Liver (tissue), 9 donors: ENCODE measurements around the gene TRIM33. TPM values are rescaled to one million over a fixed set of nuclear protein-coding genes. Genes with fewer than 3 reads are reported as not detected.
"Not testable (repeated sequence)": the region's sequence is repeated elsewhere in the genome, so short reads cannot be mapped to it uniquely, and the experiment has no call there.

Source experiments
- DNase-seq: peaks from one replicate; pipeline ENCODE4 v3.0.0-alpha.2; 2017; ENCODE audit warnings: low spot score
- H3K27ac ChIP-seq, 2 donors: one replicate each; pipeline ENCODE4 v1.7.0; 2013; ENCODE audit warnings: inconsistent platforms in 2 of 2, low read length in 2 of 2, control low read depth in 1 of 2, low read depth in 1 of 2, mild to moderate bottlenecking in 1 of 2
- H3K27me3 ChIP-seq, 4 donors: one replicate each; pipeline versions ENCODE4 v1.6.1 to v1.7.0; 2013; ENCODE audit warnings: low read length in 3 of 4, inconsistent platforms in 1 of 4, mild to moderate bottlenecking in 1 of 4, moderate library complexity in 1 of 4; ENCODE audit not compliant: control insufficient read depth in 4 of 4, insufficient read depth in 4 of 4
- H3K36me3 ChIP-seq, 4 donors: one replicate each; pipeline versions ENCODE4 v1.6.1 to v1.7.0; 2013; ENCODE audit warnings: low read length in 3 of 4, mild to moderate bottlenecking in 3 of 4, low read depth in 1 of 4, moderate library complexity in 1 of 4; ENCODE audit not compliant: control insufficient read depth in 4 of 4, insufficient read depth in 3 of 4
- H3K4me1 ChIP-seq, 4 donors: one replicate each; pipeline versions ENCODE4 v1.6.1 to v1.7.0; 2013; ENCODE audit warnings: low read length in 3 of 4, mild to moderate bottlenecking in 3 of 4, moderate library complexity in 1 of 4; ENCODE audit not compliant: control insufficient read depth in 4 of 4, insufficient read depth in 4 of 4
- H3K4me3 ChIP-seq, 3 donors: one replicate each; pipeline versions ENCODE4 v1.6.1 to v1.7.0; 2013; ENCODE audit warnings: low read length in 3 of 3, control low read depth in 1 of 3, low read depth in 1 of 3, mild to moderate bottlenecking in 1 of 3
- H3K9ac ChIP-seq, 2 donors: one replicate each; pipeline ENCODE4 v1.7.0; 2013; ENCODE audit warnings: low read length in 2 of 2, mild to moderate bottlenecking in 2 of 2, moderate library complexity in 2 of 2, control low read depth in 1 of 2, low read depth in 1 of 2
- H3K9me3 ChIP-seq, 4 donors: one replicate each; pipeline versions ENCODE4 v1.6.1 to v1.7.0; 2013; ENCODE audit warnings: low read length in 3 of 4; ENCODE audit not compliant: control insufficient read depth in 4 of 4
- ATF3 ChIP-seq: IDR thresholded peaks from 2 replicates; pipeline ENCODE4 v1.6.1; 2016; ENCODE audit warnings: antibody characterized with exemption
- CTCF ChIP-seq: fragments of 150-350 bp; IDR thresholded peaks from 2 replicates; pipeline ENCODE4 v1.5.1; 2017; ENCODE audit warnings: improper control_type of control experiment, low read depth, low read length; ENCODE audit not compliant: missing input control
- EGR1 ChIP-seq, 2 donors: IDR thresholded peaks; 2 replicates each; pipeline ENCODE4 v1.6.1; 2016 to 2018; ENCODE audit warnings: antibody characterized with exemption in 2 of 2, low read depth in 2 of 2
- FOXA1 ChIP-seq: IDR thresholded peaks from 2 replicates; pipeline ENCODE4 v1.6.1; 2016; ENCODE audit warnings: antibody characterized with exemption
- GABPA ChIP-seq, 2 donors: IDR thresholded peaks in 1 of 2; conservative IDR thresholded peaks in 1 of 2; 2 replicates each; pipeline ENCODE4 v1.6.1; 2016; ENCODE audit warnings: antibody characterized with exemption in 2 of 2, mild to moderate bottlenecking in 1 of 2, moderate library complexity in 1 of 2
- HNF4G ChIP-seq: IDR thresholded peaks from 2 replicates; pipeline ENCODE4 v1.6.1; 2016; ENCODE audit warnings: antibody characterized with exemption
- JUND ChIP-seq, 2 donors: IDR thresholded peaks; 2 replicates each; pipeline ENCODE4 v1.6.1; 2016; ENCODE audit warnings: antibody characterized with exemption in 2 of 2
- RXRA ChIP-seq, 2 donors: IDR thresholded peaks; 2 replicates each; pipeline ENCODE4 v1.6.1; 2017 to 2018; ENCODE audit warnings: antibody characterized with exemption in 2 of 2, mild to moderate bottlenecking in 1 of 2
- SP1 ChIP-seq: IDR thresholded peaks from 2 replicates; pipeline ENCODE4 v1.6.1; 2018; ENCODE audit warnings: antibody characterized with exemption, mild to moderate bottlenecking
- TAF1 ChIP-seq: conservative IDR thresholded peaks from 2 replicates; pipeline ENCODE4 v1.6.1; 2016; ENCODE audit warnings: antibody characterized with exemption, mild to moderate bottlenecking
- YY1 ChIP-seq: IDR thresholded peaks from 2 replicates; pipeline ENCODE4 v1.6.1; 2016; ENCODE audit warnings: antibody characterized with exemption, mild to moderate bottlenecking
- ZBTB33 ChIP-seq: IDR thresholded peaks from 2 replicates; pipeline ENCODE4 v1.6.1; 2016; ENCODE audit warnings: antibody characterized with exemption
- WGBS: extraction: QIAGEN DNeasy Blood & Tissue Kit; methylation state at CpG from one replicate; pipeline ENCODE4 v1.1.7; 2013; 5-methylcytosine and 5-hydroxymethylcytosine counted together
- polyA plus RNA-seq, 2 donors: library from polyadenylated mRNA; stranded (reverse) in 1 of 2; unstranded in 1 of 2; fragments of 200-250 nt in 1 of 2; fragments of >200 nt in 1 of 2; fragmentation: Nextera tagmentation in 1 of 2; extraction: Ambion mirVana in 1 of 2; gene quantifications; one replicate each; pipeline versions ENCODE4 v1.2.1 to v1.2.3, GENCODE V29; 2013 to 2015
- total RNA-seq, 2 donors: library from RNA; depleted of rRNA; stranded (reverse); fragments of >200 nt; gene quantifications; one replicate each; pipeline ENCODE4 v1.2.3, GENCODE V29; 2014
- TF ChIP-seq, protein P1 (sequence below): IDR thresholded peaks from 2 replicates; pipeline ENCODE4 v1.6.1; 2016; ENCODE audit warnings: antibody characterized with exemption, mild to moderate bottlenecking
- TF ChIP-seq, protein P2 (sequence below): IDR thresholded peaks from 2 replicates; pipeline ENCODE4 v1.6.1; 2016; ENCODE audit warnings: antibody characterized with exemption
- donor health status: healthy.
- donor health status: healthy.
- donor health status: healthy.
- donor health status: healthy.
- donor health status: healthy.

The TRIM33 gene
- total and polyA plus RNA-seq, 4 donors = 4.5 to 30.5 (median 16.6) TPM

- H3K4me1 ChIP-seq = no peaks in the 10 kb centered on the region
- 92% methylated on average over 15 of the region's 15 CpGs for WGBS
Observed at GRCh38 chr1:114368560-114369255, 142.3 kb downstream of the TRIM33 start.

GRCh38 chr1:114367810-114368209 lies 143.2 kb downstream of the TRIM33 start:
- no peak for TF ChIP-seq TAF1
- no peak for TF ChIP-seq ATF3
- no peak for TF ChIP-seq YY1
- no peak for TF ChIP-seq JUND (IDR thresholded peaks at IDR 0.05)
- Histone ChIP-seq H3K9ac (no peak overlapping the region), H3K4me1 (no peaks in the 10 kb centered on the region), H3K27me3 (no peaks in the 10 kb centered on the region), H3K9me3 (no peaks in the 10 kb centered on the region), H3K4me3 (no peak overlapping the region), H3K27ac (no peak overlapping the region), H3K36me3 (no peaks in the 10 kb centered on the region)
- 88% methylated on average over 2 of the region's 2 CpGs for WGBS
- DNase-seq = no peak

More at GRCh38 chr1:114368560-114369255, 142.3 kb downstream of the TRIM33 start:
- Histone ChIP-seq H3K36me3 (no peaks in the 10 kb centered on the region), H3K4me3 (no peak overlapping the region), H3K27me3 (no peaks in the 10 kb centered on the region), H3K27ac (no peak overlapping the region), H3K9ac (no peak overlapping the region), H3K9me3 (no peaks in the 10 kb centered on the region)
- no peak for TF ChIP-seq YY1
- TF ChIP-seq EGR1 (IDR thresholded peaks at IDR 0.05; ENCODE audit: low read depth in 2 of 2) = no peak
- no peak for TF ChIP-seq GABPA (IDR thresholded peaks at IDR 0.05 in 1 of 2, conservative IDR thresholded peaks at IDR 0.05 in 1 of 2)
- DNase-seq = no peak

- not testable (repeated sequence) for H3K36me3 ChIP-seq, H3K4me3 ChIP-seq, DNase-seq, H3K27me3 ChIP-seq, H3K4me1 ChIP-seq, H3K27ac ChIP-seq, H3K9me3 ChIP-seq, H3K9ac ChIP-seq
- 95% methylated on average over 2 of the region's 2 CpGs for WGBS
Observed at GRCh38 chr1:114363230-114363629, 147.8 kb downstream of the TRIM33 start.

DNA sequence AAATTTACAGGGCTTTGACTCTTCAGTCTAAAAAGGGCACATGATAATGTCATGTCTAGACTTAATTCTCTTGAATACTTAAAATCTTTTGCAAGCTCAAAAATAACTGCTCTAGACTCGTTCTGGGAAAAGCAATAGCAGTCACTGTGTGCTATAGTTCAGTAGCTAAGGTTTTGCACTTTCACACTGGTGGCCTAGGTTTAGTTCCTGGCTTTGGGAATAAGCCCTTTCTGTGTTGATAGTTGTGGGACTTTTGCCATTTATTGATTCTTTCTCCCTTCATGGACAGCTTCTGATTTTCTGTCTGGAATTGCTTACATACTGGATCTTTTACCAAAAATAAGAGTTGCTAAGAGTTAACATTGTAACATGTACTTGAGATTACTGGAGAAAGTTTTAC lies 151.2 kb downstream of the TRIM33 start:
- Histone ChIP-seq H3K27me3 (no peaks in the 10 kb centered on the region), H3K9ac (no peak overlapping the region), H3K9me3 (no peaks in the 10 kb centered on the region), H3K4me1 (peaks cover 0 to 9% (median 4%) of the 10 kb centered on the region in 4 donors), H3K27ac (no peak overlapping the region), H3K36me3 (no peaks in the 10 kb centered on the region), H3K4me3 (no peak overlapping the region)
- DNase-seq = no peak
- 23% methylated on average over 1 of the region's 1 CpG for WGBS
- TF ChIP-seq ATF3 (no peak), FOXA1 (no peak), RXRA (IDR thresholded peaks at IDR 0.05) (peak; percentile 47 to 49), HNF4G (peak; percentile 52), ZBTB33 (no peak), EGR1 (IDR thresholded peaks at IDR 0.05; ENCODE audit: low read depth in 2 of 2) (no peak), JUND (IDR thresholded peaks at IDR 0.05) (peak in 1 of 2 donors; percentile 11), GABPA (IDR thresholded peaks at IDR 0.05 in 1 of 2, conservative IDR thresholded peaks at IDR 0.05 in 1 of 2) (no peak), YY1 (peak; percentile 28), CTCF (no peak), SP1 (peak; percentile 41)
- TF ChIP-seq, protein P1, sequence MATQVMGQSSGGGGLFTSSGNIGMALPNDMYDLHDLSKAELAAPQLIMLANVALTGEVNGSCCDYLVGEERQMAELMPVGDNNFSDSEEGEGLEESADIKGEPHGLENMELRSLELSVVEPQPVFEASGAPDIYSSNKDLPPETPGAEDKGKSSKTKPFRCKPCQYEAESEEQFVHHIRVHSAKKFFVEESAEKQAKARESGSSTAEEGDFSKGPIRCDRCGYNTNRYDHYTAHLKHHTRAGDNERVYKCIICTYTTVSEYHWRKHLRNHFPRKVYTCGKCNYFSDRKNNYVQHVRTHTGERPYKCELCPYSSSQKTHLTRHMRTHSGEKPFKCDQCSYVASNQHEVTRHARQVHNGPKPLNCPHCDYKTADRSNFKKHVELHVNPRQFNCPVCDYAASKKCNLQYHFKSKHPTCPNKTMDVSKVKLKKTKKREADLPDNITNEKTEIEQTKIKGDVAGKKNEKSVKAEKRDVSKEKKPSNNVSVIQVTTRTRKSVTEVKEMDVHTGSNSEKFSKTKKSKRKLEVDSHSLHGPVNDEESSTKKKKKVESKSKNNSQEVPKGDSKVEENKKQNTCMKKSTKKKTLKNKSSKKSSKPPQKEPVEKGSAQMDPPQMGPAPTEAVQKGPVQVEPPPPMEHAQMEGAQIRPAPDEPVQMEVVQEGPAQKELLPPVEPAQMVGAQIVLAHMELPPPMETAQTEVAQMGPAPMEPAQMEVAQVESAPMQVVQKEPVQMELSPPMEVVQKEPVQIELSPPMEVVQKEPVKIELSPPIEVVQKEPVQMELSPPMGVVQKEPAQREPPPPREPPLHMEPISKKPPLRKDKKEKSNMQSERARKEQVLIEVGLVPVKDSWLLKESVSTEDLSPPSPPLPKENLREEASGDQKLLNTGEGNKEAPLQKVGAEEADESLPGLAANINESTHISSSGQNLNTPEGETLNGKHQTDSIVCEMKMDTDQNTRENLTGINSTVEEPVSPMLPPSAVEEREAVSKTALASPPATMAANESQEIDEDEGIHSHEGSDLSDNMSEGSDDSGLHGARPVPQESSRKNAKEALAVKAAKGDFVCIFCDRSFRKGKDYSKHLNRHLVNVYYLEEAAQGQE = peak; percentile 29
- TF ChIP-seq, protein P2, sequence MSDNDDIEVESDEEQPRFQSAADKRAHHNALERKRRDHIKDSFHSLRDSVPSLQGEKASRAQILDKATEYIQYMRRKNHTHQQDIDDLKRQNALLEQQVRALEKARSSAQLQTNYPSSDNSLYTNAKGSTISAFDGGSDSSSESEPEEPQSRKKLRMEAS = no peak
